ENCODE data around the gene LPCAT2.

Gene LPCAT2

DNA sequence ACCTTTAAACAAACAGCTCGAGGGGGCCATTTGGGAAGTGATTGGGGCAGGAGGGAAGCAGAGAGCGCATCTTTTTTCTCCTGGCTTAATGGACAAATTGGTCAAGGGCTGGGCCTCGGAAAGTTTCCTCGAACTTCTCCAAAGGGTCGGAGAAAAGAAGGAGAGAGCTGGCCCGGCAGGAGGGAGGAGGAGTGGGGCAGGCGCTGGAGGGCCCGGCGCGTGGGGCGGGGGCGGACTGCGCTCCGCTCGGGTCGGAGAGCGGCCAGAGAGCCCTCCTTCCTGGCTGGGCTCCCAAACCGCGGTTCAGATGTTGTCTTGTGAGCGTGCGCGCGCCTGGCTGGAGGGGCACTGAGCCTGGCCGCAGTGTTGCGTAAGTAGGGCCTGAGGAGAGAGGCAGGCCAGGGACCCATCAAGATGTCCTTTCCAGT, 28.6 kb upstream of the LPCAT2 start:
- no peak for DNase-seq

DNA sequence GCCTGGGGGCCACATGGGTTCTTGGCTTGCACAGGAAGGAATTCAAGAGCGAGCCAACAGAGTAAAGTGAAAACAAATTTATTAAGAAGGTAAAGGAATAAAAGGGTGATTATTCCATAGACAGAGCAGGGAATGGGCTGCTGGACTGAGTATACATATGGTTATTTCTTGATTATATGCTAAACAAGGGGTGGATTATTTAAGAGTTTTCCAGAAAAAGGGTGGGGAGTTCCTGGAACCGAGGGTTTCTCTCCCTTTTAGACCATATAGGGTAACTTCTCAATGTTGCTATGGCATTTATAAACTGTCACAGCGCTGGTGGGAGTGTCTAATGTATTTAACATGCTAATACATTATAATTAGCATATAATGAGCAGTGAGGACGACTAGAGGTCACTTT, 27.8 kb upstream of the LPCAT2 start:
- DNase-seq: no peak

DNA sequence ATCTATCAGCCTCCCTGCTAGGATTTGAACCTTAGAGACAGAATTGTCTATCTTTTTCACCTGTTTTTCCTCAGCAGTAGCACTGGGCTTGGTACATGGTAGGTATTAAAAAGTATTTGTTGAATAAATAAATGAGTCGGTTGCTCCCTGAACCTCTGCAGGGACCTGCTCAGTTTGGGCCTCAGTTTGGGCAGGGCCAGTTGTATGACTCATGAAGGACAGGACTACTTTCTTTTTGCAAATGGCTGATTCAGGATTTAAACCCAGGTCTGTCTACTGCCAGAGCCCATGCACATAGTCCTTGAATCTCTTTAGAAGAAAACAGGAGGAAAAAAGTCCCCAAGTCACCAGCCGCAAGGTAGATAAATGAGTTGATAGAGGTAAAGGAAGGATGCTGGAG, 26.8 kb upstream of the LPCAT2 start:
- no peak for DNase-seq

DNA sequence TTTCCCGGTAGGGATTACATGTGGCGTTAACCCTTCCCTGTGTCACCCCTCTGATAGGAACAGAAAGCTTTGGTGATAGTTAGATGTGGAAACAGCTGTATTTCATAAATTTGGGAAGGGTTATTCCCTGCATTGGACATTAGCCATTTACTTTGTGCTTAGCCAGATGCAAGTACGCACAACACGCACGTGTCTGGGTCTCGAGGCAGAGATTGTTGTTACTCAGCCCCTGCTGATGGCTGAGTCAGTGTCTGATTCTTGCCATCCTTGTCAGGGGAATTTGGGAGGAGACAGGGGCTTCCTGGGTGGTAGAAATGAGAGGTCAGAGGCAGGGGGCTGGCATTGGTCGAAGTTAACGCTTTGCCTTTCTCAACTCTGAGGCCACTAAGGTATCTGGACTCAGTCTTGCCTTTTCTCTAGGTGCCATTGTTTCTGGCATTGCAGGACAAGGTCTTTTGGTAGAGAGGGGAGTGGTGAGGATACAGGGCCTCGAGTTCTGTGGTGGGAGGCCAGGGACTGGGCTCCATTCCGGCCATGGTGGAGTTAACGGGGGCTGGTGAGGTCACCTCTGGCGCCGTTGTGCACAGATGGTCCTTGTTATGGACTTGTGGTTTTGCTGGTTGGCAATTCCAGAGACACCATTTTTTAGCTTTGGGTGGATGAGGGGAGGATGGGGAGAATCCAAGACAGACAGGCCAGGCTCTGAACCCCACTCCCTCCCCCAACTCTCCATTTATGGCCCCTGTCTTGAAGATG, 21.6 kb upstream of the LPCAT2 start:
- DNase-seq: no peak

DNA sequence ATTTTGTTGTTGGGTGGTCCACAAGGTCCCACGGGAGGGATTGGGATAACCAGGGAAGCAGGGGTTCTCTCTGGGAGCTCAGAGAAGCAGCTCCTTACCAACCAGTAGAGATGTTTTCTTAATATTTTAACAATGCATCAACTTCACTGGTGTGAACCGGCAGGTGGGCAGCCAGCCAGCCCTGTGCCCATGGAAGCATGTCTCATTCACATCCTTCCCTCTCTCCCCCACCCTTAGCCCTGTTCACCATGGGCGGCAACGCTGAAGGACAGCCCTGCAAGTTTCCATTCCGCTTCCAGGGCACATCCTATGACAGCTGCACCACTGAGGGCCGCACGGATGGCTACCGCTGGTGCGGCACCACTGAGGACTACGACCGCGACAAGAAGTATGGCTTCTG, 20.6 kb upstream of the LPCAT2 start:
- DNase-seq: no peak

DNA sequence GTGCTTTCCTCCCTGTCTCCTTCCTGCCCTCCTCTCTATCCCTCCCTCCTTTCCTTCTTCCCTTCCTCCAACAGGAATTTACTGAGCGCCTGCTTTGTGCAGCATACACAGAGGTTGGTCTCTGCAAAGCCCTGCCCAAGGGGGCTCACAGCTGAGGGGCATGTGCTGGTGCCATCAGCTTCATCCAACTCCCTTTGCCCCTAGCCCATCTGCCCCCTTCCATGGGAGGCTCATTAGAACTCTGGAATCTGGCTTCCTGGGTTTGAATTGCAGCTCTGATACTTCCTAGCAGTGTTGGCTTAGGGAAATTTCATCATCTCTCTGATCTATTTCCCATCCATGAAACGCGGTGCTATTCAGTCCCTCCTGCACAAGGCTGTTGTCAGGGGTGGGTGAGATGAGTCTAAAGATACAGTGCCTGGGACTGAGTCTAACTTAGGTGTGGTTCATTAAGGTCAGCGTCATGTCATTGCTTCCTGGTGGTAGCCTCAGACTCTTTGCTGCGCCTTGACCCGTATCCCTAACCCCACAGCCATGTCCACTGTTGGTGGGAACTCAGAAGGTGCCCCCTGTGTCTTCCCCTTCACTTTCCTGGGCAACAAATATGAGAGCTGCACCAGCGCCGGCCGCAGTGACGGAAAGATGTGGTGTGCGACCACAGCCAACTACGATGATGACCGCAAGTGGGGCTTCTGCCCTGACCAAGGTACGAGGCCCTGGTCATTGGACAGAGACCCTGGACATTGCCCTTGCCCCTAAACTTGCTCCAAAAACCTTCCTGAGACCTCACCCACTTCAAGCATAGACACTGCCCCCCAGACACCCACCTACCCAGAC, 19.5 kb upstream of the LPCAT2 start:
- no peak for DNase-seq

DNA sequence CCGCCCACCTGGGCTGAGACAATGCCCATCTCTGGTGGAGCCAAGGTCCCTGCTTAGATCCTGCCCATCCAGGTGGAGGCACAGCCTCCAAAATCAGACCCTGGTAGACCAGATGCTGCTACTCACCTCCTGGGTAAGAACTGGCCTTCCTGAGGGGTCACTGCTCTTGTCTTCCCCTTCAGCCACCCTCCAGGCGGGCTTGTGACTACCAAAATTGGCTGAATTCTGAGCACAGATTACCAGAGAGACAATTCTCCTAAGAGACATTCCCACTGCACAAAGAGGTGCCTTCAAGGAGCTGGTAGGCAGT, 19.0 kb upstream of the LPCAT2 start:
- no peak for DNase-seq

DNA sequence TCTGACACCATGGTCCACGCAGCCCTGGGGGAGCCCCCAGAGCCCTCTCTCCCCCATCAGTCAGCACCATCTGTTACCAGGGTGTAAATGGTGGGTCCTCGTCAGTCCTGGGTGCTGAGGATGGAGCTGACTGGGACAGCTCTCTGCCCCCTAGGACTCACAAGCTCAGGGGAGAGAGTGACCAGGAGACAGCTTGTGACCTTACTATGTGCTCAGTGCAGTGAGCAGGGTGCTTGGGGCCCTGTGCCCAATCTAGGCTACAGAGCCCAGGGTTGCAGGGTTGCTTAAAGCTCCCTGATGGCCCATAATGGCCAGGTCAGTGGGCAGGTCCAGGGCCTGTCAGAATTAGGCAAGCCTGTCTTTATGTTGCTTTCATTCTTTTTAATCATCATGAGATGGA, 18.6 kb upstream of the LPCAT2 start:
- no peak for DNase-seq

DNA sequence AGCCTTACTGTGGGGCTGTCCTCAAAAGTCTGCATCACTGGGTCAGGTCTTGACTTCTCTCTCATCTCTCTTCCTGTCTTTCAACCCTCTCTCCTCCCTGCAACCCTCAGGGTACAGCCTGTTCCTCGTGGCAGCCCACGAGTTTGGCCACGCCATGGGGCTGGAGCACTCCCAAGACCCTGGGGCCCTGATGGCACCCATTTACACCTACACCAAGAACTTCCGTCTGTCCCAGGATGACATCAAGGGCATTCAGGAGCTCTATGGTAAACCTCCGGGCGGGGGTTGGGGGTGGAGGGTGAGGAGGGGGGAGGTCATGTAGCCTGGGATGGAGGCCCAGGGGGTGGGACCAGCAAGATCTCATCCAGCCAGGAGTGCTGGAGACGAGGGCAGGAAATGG, 17.2 kb upstream of the LPCAT2 start:
- DNase-seq: no peak

DNA sequence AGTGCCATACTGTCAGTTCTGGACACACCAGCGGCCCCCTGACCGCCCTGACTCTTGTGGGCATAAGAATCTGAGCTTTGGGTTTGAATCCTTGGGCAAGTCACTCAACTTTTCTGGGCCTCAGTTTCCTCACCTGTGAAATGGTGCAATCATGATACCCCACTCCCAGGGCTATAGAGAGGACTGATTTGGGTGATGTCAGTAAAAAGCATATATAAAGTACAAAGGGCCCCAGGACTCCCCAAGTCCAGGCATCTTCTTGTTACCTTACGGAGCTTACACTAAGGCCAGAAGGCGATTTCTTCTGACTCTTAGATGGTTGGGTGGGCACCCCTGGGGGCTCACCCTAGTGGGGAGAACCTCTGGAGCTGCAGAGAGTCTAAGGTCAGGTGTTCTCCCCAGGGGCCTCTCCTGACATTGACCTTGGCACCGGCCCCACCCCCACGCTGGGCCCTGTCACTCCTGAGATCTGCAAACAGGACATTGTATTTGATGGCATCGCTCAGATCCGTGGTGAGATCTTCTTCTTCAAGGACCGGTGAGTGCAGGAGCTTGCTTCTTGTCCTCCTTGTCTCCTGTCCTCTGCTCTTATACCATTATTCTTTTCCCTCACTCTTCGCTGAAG, 16.0 kb upstream of the LPCAT2 start:
- no peak for DNase-seq

DNA sequence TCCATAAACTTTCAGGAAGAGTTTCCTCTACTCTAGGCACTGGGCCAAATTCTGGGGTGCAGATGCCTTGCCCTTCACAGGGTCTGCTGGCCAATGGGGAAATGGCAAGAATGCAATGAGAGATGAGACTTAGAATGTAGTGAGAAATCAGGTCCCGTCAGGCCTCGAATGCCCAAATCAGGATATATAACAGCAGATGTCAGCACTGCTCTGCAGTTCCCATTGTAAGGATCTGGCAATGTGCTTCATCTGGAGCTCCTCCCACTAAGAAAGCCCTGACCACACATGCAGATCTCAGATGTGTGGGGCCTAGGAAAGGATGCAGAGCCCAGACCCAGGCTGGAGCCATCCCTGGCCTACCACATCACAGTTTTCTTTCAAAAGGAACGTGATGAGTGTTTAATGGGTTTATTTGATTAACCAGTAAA, 13.9 kb upstream of the LPCAT2 start:
- DNase-seq: no peak

DNA sequence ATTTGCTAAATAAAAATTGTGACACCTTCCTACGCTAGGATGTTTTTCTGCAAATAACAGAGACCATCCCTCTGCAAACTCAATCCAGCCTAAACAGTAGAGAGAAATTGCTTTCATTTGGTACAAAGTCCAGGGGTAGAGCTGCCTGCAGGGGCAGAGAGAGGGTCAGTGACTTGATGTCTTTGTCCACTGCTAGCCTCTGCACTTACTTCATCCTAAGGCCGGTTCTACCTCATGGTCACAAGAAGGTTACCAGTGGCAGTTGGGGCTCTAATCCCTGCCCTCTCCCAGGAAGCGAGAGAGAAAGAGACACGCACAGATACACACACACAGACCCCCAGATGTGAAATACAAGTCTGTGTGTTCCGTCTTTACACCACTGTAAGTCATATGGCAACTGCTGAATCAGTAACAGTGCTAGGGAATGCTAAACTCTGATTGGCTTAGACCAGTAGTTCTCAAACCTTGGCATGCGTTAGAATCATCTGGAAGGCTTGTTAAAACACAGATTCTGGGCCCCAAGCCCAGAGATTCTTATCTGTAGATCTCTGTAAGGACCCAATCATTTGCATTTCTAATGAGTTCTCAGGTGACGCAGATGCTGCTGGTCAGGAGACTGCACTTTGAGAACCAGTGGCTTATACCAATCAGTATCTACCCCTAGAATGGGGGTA, 13.1 kb upstream of the LPCAT2 start:
- no peak for DNase-seq

DNA sequence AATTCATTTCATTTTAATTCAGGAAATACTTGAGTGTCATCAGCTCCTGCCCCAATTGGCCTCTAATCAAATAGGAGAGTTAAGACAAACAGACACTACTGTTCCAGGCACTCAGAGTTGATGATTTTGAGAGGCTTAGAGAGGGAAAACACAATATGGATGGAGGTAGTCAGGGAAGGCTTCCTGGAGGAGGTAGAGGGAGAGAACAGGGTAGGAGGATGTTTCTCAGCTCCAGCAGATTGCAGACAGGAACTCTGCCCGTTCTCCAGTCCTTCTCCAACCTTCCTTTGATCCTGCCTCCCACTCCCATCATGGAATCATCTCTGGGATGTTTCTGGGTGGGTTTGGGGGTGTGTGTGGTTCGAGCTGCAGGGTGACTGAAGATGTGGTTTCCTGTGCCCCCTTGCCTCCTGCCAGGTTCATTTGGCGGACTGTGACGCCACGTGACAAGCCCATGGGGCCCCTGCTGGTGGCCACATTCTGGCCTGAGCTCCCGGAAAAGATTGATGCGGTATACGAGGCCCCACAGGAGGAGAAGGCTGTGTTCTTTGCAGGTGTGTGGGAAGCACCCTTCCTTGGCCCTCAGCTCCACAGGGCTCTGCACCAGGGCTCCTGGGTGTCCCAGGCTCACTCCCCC, 12.2 kb upstream of the LPCAT2 start:
- DNase-seq: no peak

DNA sequence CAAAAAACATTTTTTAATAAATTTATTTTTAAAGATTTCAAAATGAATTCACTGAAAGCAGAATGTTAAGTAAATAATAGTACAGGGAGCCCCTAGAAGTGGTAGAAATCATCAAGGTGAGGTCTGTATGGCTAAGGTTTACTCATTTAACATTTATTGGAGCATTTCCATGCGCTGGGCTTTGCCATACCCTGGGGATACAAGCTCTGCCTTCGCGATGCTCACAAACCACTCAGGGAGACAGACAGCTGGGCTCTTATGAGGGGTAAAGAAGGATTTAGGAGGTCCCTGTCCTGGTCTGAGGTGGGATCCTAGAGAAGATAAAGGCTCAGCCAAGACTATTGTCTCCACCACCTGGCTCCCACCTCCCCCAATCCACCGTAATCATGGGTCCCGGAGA, 11.3 kb upstream of the LPCAT2 start:
- DNase-seq: no peak

DNA sequence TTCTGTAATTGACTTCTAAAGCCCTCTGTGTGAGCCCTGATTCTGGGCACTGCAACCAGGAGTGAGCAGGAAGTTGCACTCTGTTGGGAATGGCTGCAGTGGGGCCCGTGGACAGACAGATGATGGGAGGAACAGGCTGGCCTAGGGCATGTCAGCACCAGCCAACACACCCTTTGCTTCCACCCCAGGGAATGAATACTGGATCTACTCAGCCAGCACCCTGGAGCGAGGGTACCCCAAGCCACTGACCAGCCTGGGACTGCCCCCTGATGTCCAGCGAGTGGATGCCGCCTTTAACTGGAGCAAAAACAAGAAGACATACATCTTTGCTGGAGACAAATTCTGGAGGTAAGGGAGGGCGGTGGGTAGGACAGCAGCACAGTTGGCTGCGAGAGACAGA, 10.8 kb upstream of the LPCAT2 start:
- no peak for DNase-seq

DNA sequence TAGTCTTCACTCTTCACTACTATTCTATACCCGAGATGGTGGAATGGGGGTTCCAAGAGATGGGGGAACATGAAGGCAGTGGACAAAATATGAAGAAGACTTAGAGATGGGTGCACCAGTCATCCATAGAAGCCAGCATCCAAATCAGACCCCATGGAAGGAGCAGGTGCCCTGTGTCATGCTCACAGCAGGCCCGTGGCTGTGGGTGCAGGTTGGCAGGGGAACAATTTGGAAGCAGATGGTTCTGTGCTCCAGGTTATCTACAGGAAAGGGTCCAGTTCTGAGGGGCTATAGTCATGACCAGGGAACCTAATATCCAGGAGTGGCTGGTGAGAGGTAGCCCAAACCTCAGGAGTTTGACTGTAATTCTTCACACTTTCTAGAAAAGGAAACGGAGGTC, 9.6 kb upstream of the LPCAT2 start:
- no peak for DNase-seq

DNA sequence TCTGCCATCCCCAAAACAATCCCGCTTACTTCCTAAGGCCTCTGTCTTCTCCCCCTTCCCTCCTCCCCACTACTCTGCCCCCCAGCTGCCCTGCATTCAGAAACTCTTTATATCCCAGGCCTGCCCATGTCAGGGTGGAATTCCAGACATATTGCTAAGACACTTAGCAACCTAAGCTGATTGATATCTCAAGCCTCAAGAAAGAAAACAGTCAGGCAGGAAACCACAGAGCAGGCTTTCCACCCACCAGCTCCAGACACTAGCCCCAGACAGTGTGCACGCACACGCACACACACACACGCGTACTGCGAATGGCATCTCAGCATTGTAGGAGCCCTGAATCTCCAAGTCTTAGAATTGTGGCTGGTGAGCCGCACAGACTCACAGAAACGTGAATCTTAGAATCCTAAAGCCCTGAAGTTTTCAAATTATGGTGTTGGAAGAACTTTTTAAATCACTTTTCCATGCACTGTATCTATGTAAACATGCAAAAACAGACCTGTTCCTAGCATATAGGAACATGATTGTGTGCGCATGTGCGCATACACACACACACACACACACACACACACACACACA, 8.8 kb upstream of the LPCAT2 start:
- DNase-seq: no peak

DNA sequence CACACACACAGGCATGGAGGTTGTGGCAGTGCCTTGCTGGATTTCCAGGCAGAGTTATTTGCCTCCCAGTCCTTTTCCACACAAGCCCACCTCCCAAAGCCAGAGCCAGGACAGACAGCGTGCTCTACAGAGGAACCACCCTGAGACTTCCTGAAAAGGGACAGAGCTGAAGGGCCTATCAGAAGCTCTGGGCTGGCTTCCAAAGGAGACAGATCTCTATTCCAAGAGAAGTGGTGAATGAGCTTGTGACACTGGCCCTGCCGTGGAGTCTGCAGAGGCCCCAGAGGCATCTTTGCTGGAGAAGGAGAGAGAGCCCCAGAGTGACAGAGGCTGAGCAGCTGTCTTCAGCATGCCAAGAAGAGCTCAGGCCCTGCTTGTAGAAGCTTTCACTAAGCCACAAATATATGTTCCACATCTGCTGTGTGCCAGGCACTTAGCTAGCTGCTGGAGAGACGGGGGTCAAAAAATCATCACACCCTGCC, 8.3 kb upstream of the LPCAT2 start:
- peak; percentile 7 for DNase-seq

DNA sequence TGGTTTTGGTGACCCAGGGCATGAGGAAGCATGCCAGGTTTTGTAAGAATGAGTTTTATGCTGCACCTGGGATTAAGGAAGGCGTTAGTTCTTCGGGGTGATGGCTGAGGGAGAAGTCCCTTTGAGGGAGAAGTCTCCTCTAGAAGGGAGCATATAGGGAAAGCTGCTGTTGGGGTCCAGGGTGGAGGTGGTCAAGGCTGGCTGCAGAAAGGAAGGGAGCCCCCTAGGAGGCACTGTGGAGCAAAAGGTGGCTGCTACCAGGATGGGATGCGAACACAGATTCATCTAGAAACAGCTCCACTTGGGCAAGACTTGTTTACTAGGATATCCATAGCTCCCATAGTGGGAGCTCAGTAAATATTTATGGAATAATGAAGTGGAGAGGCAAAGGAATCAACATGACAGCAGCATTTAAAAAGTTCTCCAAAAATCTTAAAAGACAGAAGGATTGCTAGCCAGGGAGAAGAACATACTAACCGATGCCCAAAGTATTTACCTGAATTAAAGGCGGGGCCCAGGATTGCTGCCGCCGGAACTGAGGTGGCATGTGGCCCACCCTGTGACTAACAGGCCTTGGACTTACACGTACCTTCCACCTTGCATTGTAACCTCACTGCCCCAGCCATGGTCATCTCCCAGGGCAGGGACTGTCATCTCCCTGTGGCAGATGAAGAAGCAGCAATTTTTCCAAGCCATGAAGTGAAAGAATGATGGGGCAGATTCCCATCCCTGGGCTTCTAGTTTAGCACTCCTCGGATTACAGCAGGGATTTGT, 7.1 kb upstream of the LPCAT2 start:
- DNase-seq: no peak

DNA sequence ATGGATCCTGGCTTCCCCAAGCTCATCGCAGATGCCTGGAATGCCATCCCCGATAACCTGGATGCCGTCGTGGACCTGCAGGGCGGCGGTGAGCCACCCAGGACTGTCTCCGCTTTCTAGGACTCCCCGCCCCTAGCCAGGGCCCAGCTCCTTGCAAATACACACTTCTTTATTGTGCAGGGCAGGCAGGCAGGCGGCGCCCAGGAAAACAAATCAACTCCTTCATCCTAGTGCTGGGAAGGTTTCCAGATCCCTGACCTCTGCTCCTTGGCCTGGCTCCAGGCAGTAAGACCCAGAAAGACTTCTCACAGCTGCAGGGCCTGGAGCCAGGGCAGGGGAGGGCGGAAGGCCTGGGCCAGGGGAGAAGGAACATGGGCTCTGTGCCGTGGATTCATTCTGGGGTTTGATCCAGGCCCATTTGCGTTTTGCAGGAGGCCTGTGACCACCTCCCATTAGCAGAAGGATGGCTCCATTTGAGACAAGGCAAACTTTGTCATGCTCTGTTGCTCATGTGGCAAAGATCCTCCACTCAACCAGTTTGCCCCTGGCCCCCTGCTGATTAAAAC, 6.0 kb upstream of the LPCAT2 start:
- peak; percentile 38 for DNase-seq
